ENCODE measurements around the gene RXFP4. TPM values are rescaled to one million over a fixed set of nuclear protein-coding genes. Genes with fewer than 3 reads are reported as not detected.

The RXFP4 gene
- total RNA-seq, 4 donors from 2014 or later: not detected

DNA sequence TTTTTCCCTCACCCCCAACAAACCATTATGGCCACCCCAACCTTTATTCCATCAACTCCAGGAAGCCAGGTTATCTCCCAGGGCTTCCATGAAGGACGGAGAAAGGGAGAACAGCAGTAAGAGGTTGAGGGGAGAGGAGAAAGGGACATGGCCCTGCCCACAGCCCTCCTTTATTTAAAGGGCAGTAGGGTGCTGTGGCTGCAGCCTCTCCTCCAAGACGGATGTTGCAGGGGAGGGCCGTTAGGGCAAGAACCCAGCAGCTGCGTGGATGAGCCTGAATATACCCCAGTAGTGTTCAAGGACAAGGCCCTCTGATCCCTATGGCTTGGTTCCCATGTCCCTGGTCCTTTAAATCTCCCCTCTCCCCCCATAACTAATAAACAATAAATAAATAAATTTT is 5.9 kb downstream of the RXFP4 start:
- WGBS, 2 donors: 77 to 80% methylated on average over 4 of the region's 4 CpGs
- H3K4me3 ChIP-seq (ENCODE audit: low read depth, poor library complexity, severe bottlenecking): no peak overlapping the region
- no peak for DNase-seq (ENCODE audit: low spot score in 2 of 2)
- TF ChIP-seq, protein P1, sequence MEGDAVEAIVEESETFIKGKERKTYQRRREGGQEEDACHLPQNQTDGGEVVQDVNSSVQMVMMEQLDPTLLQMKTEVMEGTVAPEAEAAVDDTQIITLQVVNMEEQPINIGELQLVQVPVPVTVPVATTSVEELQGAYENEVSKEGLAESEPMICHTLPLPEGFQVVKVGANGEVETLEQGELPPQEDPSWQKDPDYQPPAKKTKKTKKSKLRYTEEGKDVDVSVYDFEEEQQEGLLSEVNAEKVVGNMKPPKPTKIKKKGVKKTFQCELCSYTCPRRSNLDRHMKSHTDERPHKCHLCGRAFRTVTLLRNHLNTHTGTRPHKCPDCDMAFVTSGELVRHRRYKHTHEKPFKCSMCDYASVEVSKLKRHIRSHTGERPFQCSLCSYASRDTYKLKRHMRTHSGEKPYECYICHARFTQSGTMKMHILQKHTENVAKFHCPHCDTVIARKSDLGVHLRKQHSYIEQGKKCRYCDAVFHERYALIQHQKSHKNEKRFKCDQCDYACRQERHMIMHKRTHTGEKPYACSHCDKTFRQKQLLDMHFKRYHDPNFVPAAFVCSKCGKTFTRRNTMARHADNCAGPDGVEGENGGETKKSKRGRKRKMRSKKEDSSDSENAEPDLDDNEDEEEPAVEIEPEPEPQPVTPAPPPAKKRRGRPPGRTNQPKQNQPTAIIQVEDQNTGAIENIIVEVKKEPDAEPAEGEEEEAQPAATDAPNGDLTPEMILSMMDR (IDR thresholded peaks at IDR 0.05): no peak
- no peak for TF ChIP-seq POLR2A (IDR thresholded peaks at IDR 0.05)
- intact Hi-C loops (cut with DNase I; ENCODE audit: low total_unique reads): loop anchor here (5.0 kb wide), 1 partner anchor 40 kb away; no protein-coding TSS in a partner anchor

DNA sequence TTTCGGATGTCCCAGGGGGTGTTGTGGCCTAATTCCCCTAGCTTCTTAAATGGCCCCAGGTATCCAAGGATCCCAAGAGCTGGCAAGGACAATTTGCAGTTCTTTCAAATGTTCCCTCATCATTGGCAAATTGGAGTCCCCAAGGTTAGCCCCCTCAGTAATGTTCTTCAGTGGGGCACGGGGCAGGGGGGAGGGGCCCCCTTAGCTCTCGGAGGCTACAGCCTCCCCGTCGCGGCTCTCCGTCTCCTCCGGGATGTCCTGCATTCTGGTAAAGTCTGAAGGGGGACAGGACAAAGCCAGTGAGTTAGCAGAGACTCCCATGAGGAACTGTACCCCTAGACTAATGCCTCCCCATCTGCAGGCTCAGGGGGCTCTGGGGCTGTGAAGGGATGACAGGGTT is 6.3 kb downstream of the RXFP4 start:
- TF ChIP-seq, protein P1 (IDR thresholded peaks at IDR 0.05): no peak
- TF ChIP-seq POLR2A (IDR thresholded peaks at IDR 0.05): no peak
- DNase-seq (ENCODE audit: low spot score in 2 of 2): no peak
- 76 to 88% methylated on average over 8 of the region's 8 CpGs for WGBS, 2 donors
- intact Hi-C loops (cut with DNase I; ENCODE audit: low total_unique reads): loop anchor here (5.0 kb wide), 1 partner anchor 40 kb away; no protein-coding TSS in a partner anchor
- H3K4me3 ChIP-seq (ENCODE audit: low read depth, poor library complexity, severe bottlenecking): no peak overlapping the region

DNA sequence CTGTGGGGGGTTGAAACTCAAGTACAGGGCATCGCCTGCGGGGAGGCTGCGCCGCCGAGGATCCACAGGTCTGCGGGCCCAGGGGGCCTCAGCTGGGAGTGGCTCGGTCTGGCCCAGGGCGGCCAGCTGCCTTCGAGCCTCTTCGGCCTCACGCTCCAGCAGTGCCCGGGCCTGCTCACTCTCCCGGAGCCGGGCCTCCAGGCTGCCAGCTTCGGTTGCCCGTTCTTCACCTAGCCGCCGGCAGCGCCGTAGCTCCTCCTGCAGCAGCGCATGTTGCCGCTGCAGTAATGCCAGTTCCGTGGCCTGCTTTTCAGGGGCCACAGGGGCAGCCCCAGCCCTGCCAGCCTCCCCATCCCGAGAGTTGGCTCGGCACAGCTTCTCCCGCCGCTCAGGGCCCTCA is 9.4 kb downstream of the RXFP4 start:
- intact Hi-C loops (cut with DNase I; ENCODE audit: low total_unique reads): no loop called here
- H3K4me3 ChIP-seq (ENCODE audit: low read depth, poor library complexity, severe bottlenecking): no peak overlapping the region
- DNase-seq (ENCODE audit: low spot score in 2 of 2): no peak
- WGBS, 2 donors: 96 to 97% methylated on average over 19 of the region's 27 CpGs
- TF ChIP-seq, protein P1 (IDR thresholded peaks at IDR 0.05): no peak
- no peak for TF ChIP-seq POLR2A (IDR thresholded peaks at IDR 0.05)

DNA sequence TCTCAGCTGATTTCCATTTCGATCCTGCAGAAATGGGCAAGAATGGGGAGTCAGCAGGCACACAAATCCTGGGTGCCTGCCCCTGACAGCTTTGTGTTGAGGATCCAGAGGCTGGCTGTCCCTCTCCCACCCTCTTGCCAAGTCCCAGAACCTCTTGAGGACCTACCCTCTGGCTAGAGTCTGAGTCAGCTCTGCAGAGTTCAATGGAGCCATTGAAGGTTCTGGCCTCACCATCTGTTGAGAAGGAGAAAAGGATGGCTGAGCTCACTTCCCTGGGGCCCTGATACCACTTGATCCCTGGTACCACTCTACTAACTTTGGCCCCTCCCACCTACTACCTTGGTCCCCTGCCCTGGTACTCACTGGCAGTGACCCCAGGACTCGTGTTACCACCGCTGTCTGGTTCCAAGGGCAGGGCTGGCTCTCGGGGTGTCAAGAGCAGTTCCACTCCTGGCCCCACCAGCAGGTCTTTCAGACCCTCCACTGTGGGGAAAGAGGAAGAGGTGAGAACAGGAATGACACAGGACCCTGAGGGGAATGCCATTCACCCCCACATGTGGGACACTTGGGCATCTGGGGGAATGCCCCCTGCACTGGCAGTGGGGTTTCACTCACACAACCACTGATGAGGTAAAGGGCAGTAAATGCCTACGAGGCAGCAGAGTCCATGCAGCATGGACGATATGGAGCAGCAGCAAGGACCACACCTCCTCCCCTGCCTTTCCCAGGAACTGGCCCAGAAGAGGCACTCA is 10.5 kb downstream of the RXFP4 start:
- H3K4me3 ChIP-seq (ENCODE audit: low read depth, poor library complexity, severe bottlenecking): no peak overlapping the region
- intact Hi-C loops (cut with DNase I; ENCODE audit: low total_unique reads): no loop called here
- 85 to 86% methylated on average over 6 of the region's 6 CpGs for WGBS, 2 donors
- TF ChIP-seq, protein P1 (IDR thresholded peaks at IDR 0.05): no peak
- no peak for TF ChIP-seq POLR2A (IDR thresholded peaks at IDR 0.05)
- no peak for DNase-seq (ENCODE audit: low spot score in 2 of 2)

DNA sequence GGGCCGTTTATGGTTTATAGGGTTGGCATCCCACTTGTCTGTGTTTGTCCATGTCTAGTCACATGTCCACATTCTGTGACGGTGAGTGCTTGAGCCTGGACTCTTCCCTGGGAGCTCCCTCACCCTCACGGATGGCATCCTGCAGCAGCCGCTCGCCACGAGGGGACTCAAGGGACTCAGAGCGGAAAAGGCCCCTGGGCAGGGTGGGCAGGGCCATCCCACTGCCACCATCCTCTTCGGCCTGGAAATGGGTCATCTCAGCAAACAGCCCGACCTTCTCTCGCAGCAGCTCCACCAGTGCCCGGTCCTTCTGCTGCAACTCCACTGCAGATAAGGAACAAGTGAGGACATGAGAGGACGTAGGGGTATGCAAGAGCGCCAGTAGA is 11.1 kb downstream of the RXFP4 start:
- TF ChIP-seq POLR2A (IDR thresholded peaks at IDR 0.05): no peak
- TF ChIP-seq, protein P1 (IDR thresholded peaks at IDR 0.05): no peak
- no peak overlapping the region for H3K4me3 ChIP-seq (ENCODE audit: low read depth, poor library complexity, severe bottlenecking)
- WGBS, 2 donors: 90 to 92% methylated on average over 13 of the region's 13 CpGs
- intact Hi-C loops (cut with DNase I; ENCODE audit: low total_unique reads): no loop called here
- no peak for DNase-seq (ENCODE audit: low spot score in 2 of 2)

DNA sequence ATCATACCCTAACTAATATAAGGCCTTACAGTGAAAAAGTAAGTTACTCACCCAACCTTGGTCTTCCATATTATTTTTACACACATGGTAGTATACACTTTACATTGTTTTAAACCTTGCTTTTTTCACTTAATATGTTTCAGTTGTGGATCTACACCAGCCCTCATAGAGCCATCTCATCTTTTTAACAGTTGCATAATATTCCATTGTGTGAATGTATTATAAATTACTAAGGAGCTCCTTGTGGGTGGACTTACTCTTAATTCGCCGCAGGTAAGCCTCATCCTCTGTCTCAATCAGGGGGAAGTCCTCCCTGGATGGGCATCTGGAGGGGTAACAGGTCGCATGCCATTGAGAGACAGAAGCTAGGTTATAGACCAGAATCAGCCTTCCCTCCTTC is 13.2 kb downstream of the RXFP4 start:
- no peak for DNase-seq (ENCODE audit: low spot score in 2 of 2)
- H3K4me3 ChIP-seq (ENCODE audit: low read depth, poor library complexity, severe bottlenecking): no peak overlapping the region
- TF ChIP-seq, protein P1 (IDR thresholded peaks at IDR 0.05): no peak
- TF ChIP-seq POLR2A (IDR thresholded peaks at IDR 0.05): no peak
- 95 to 96% methylated on average over 3 of the region's 3 CpGs for WGBS, 2 donors
- intact Hi-C loops (cut with DNase I; ENCODE audit: low total_unique reads): no loop called here

Measured in lower leg skin (tissue), 4 donors.